GDM1 (cell line): Measurements from ENCODE around the gene VCL.

Source experiments
- DNase-seq: peaks from one replicate; lab custom pipeline; 2025; lab: John Stamatoyannopoulos, UW

VCL gene

GRCh38 chr10:74076961-74077360, 79.0 kb downstream of the VCL start:
- no peak for DNase-seq

GRCh38 chr10:74077416-74077815, 79.5 kb downstream of the VCL start:
- no peak for DNase-seq

DNA sequence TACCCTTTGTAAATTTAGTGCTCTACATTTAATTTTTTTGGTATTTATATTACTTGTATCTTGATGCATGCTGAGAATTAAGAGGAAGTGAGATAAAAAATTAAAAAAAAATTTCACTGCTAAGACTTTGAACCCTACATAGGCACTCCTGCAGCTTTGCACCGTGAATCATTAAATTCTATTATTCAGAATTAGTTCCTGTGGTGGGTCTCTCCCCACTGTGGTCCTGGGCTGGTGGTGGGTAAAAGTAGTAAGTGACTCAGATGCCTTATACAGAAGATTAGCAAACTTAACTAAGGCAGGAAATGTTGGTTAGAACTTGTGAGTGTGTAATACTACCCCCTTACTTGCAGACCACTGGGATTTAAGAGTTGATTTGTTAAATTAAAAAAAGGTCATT, 80.1 kb downstream of the VCL start:
- DNase-seq = no peak

- DNase-seq = no peak
Measured at GRCh38 chr10:74079028-74079935, 81.4 kb downstream of the VCL start.

DNA sequence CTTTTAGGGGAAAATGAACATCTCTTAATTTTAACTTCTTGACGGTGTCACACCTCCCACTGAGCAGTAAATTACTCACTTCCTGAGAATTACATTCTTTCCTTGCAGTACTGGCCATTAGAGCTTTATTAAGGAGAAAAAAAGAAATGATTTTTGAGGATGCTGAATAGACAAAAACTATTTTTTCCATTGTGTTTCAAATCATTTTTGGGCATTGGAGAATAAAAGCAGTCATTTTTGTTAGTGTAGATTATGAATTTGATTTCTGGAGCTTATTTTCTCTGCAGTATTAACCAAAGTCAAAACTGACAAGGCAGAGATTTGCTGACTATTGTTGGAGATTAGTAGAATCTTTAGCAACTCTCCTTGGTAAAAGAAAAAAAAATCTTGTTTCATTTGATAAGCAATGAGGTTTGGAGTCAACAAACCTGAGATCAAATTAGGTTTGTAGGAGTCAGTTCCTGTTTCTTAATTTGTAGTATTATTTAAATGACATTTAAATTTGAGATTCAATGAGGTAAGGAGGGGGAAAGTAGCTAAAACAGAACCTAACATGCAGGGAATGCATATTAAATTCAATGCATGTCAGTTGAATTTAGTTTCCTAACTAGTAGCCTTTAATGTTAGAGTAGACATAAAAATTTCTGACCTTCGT, 82.1 kb downstream of the VCL start:
- DNase-seq = no peak

DNA sequence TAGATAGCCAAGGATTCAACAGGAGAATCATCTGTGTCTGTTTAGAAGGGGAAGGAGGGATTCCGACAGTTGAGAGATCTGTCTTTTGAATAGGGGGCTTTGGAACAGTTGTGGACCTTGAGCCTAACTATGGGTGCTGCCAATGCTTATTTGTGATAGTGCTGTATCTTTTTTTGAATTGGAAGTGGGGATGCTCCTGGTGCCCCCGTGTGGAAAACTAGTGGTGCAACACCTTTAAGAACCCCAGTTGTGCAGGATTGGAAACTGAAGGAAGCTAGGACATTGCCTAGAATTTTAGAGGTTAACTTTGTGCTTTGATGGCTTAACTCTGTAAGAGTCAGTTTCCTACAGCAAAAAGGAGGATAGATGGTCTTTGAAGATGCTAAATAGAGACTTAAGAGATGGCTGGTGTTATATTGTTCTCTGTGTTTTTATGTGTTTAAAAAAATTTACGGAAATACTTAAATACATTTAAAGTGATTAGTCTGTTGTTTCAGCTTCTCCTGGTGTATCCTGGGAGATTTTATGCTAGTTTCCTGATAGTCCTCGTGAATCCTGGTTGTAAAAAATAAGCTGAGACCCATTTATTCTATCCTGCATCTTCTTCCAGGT, 83.4 kb downstream of the VCL start:
- no peak for DNase-seq

DNA sequence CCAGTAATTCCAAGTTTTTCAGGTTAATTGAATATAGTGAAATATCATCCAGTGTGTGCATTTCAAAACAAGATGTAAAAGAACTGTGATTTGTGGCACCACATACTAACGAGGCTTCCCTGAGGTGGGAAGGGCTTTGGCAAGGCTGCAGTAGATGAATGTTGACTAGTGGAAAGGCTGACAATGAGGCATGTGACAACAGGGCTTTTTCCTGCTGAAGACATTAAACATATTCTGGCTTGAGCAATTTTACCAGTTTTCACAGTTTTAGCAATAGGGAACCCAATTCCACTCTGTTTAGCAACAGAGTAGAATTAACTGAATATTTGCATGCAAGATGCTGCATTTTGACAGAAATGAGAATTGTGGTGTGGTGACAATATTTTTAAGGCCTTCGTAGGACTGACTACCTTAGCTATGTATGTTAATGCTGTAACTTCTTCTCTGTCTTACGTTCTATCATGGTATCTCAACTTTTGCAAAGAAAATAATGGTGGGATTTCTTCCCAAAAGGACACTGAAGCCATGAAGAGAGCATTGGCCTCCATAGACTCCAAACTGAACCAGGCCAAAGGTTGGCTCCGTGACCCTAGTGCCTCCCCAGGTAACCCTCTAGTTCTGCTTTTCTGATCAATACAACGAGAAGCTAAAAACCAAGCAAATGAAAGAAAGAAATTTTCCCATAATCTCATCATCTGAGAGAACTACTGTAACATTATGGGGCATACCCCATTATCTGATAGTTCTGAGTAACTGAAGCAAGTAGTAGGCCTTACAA, 84.2 kb downstream of the VCL start:
- DNase-seq = no peak

- DNase-seq = no peak
Measured at GRCh38 chr10:74083304-74083703, 85.4 kb downstream of the VCL start.

DNA sequence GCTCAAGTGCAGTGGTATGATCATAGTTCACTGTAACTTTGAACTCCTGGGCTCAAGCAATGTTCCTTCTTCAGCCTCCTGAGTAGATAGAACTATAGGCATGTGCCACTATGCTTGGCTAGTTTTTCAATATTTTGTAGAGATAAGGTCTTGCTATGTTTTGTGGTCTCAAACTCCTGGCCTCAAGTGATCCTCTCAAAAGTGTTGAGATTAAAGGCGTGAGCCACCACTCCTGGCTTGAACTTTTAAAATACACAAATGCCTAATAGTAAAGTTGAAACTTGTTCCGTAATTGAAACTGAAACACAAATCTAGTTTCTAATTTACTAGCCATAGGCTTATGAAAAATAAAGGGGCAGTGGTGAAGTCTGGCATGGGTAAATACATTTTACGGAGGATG, 87.0 kb downstream of the VCL start:
- DNase-seq = no peak

- DNase-seq = no peak
Measured at GRCh38 chr10:74086317-74086716, 88.4 kb downstream of the VCL start.

- no peak for DNase-seq
Measured at GRCh38 chr10:74088722-74089121, 90.8 kb downstream of the VCL start.

GRCh38 chr10:74092372-74092771, 94.5 kb downstream of the VCL start:
- no peak for DNase-seq

- no peak for DNase-seq
Measured at GRCh38 chr10:74093530-74094164, 95.7 kb downstream of the VCL start.

GRCh38 chr10:74094231-74094630, 96.3 kb downstream of the VCL start:
- no peak for DNase-seq

DNA sequence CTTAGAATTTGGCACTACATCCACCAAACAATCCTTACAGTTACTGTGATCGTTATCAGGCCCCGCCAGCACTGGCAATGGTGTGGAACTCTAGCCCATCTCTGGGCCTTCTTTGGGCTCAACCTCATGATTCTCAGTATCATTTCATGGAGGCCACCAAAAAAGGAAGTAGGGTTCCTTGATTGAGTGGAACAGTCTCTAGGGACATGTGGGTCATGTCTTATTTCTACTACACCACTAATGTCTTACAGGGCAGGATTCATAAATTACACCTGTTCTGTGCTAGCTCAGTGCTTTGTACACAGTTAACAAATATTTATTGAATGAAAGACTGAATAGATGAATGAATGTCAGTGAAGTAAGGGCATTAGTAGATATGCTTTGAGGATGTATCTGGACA, 98.9 kb downstream of the VCL start:
- DNase-seq = no peak

DNA sequence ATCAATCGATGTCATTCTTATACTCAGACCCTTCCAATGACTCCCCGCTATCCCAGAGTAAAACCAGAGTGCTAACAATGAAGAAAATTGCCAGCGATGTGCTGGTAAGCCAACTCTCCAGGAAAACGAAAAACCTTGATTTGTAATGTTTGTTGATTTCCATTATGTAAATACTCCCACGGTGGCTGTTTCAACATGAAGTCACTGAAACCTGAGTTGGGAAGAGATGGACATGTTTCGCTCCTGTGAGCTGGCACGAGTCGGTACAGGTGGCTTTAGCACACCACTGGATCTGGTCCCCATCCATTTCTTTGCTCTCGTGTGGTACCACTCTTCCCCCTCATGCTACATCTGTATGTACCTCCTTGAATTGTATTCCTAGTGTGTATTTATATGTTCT, 99.9 kb downstream of the VCL start:
- DNase-seq = no peak

GRCh38 chr10:74099420-74099819, 101.5 kb downstream of the VCL start:
- no peak for DNase-seq

GRCh38 chr10:74099836-74100235, 101.9 kb downstream of the VCL start:
- no peak for DNase-seq

GRCh38 chr10:74103560-74104258, 105.8 kb downstream of the VCL start:
- no peak for DNase-seq

GRCh38 chr10:74104480-74104879, 106.6 kb downstream of the VCL start:
- DNase-seq = no peak

DNA sequence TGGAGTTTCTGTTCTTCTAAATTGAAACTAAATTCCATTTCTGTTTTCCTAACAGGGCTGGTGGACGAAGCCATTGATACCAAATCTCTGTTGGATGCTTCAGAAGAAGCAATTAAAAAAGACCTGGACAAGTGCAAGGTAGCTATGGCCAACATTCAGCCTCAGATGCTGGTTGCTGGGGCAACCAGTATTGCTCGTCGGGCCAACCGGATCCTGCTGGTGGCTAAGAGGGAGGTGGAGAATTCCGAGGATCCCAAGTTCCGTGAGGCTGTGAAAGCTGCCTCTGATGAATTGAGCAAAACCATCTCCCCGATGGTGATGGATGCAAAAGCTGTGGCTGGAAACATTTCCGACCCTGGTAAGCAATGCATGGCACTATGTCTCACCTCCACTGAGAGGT, 107.1 kb downstream of the VCL start:
- no peak for DNase-seq
